Keratinocyte (primary cell): ENCODE results near the gene ARHGAP6. TPM values are rescaled to one million over a fixed set of nuclear protein-coding genes. Genes with fewer than 3 reads are reported as not detected.

ENCODE experiments used
- DNase-seq: peaks from one replicate; pipeline ENCODE4 v3.0.0-alpha.2; 2011; ENCODE audit warnings: low read depth, missing footprints, low spot score
- FAIRE-seq: peaks from 2 replicates; lab custom pipeline; 2011; peaks lifted over from hg19 to GRCh38; lab: Jason Lieb, UNC
- H2AFZ ChIP-seq: 2 replicates; pipeline ENCODE4 v1.6.0; 2012; ENCODE audit warnings: low read length, control low read depth, inconsistent platforms; ENCODE audit not compliant: control insufficient read depth
- H3K27ac ChIP-seq: 2 replicates; pipeline ENCODE4 v1.5.1; 2011; ENCODE audit warnings: low read length; ENCODE audit not compliant: control insufficient read depth, insufficient read depth
- H3K27me3 ChIP-seq: 3 replicates; pipeline ENCODE4 v1.6.0; 2011; ENCODE audit warnings: low read length; ENCODE audit not compliant: control insufficient read depth, insufficient read depth; ENCODE audit errors: extremely low read depth
- H3K36me3 ChIP-seq, 2 experiments: 2 replicates in 1 of 2; 3 replicates in 1 of 2; pipeline ENCODE4 v1.5.1; 2011; ENCODE audit warnings: low read length in 2 of 2, mild to moderate bottlenecking in 1 of 2; ENCODE audit not compliant: control insufficient read depth in 2 of 2, insufficient read depth in 2 of 2; ENCODE audit errors: extremely low read depth in 1 of 2
- H3K4me1 ChIP-seq: 3 replicates; pipeline ENCODE4 v1.5.1; 2011; ENCODE audit warnings: low read length; ENCODE audit not compliant: control insufficient read depth, insufficient read depth; ENCODE audit errors: extremely low read depth
- H3K4me2 ChIP-seq: 3 replicates; pipeline ENCODE4 v1.6.0; 2011; ENCODE audit warnings: low read depth, low read length; ENCODE audit not compliant: control insufficient read depth, insufficient read depth; ENCODE audit errors: extremely low read depth
- H3K4me3 ChIP-seq, 3 experiments: fragments of 200-600 bp in 1 of 3; sonication (generic) in 1 of 3; 2 replicates in 2 of 3; 3 replicates in 1 of 3; pipeline ENCODE4 v1.5.1; 2011 to 2016; ENCODE audit warnings: low read length in 3 of 3, mild to moderate bottlenecking in 3 of 3, control low read depth in 2 of 3, inconsistent platforms in 1 of 3, low read depth in 1 of 3, mixed read lengths in 1 of 3, mixed run types in 1 of 3, moderate library complexity in 1 of 3; ENCODE audit not compliant: control insufficient read depth in 2 of 3, insufficient read depth in 2 of 3; ENCODE audit errors: extremely low read depth in 1 of 3
- H3K79me2 ChIP-seq: 2 replicates; pipeline ENCODE4 v1.6.0; 2012; ENCODE audit warnings: low read length; ENCODE audit not compliant: control insufficient read depth, insufficient read depth
- H3K9ac ChIP-seq: 3 replicates; pipeline ENCODE4 v1.6.0; 2011; ENCODE audit warnings: low read length; ENCODE audit not compliant: control insufficient read depth, insufficient read depth; ENCODE audit errors: extremely low read depth
- H3K9me1 ChIP-seq: 3 replicates; pipeline ENCODE4 v1.6.0; 2011; ENCODE audit warnings: low read length; ENCODE audit not compliant: control insufficient read depth, insufficient read depth; ENCODE audit errors: extremely low read depth
- H3K9me3 ChIP-seq: 2 replicates; pipeline ENCODE4 v1.5.1; 2012; ENCODE audit warnings: low read depth, low read length; ENCODE audit not compliant: control insufficient read depth
- H4K20me1 ChIP-seq: 3 replicates; pipeline ENCODE4 v1.6.0; 2011; ENCODE audit warnings: low read length; ENCODE audit not compliant: control insufficient read depth, insufficient read depth; ENCODE audit errors: extremely low read depth
- EZH2 ChIP-seq: IDR thresholded peaks from one replicate; pipeline ENCODE4 v1.6.1; 2012; ENCODE audit warnings: inconsistent platforms, mild to moderate bottlenecking, low read length, moderate library complexity
- dilution Hi-C: fragments of 300-500 bp; cut with MboI; formaldehyde crosslinking; loops from one replicate; pipeline ENCODE4 v1.7.0; 2020; ENCODE audit warnings: low sequenced_read_pairs; ENCODE audit not compliant: extremely low pct_ligation_motif_present
- polyA plus RNA-seq, 5 experiments: library from polyadenylated mRNA; depleted of rRNA in 3 of 5; stranded (reverse) in 3 of 5; stranded (forward) in 1 of 5; unstranded in 1 of 5; fragments of >200 nt; gene quantifications; 1 replicate in 1 of 5; 2 replicates in 3 of 5; 3 replicates in 1 of 5; pipeline versions ENCODE4 v1.2.1 to v1.2.3, GENCODE V29; 2011 to 2012; ENCODE audit warnings: missing spikeins in 2 of 5, low read depth in 1 of 5, low replicate concordance in 1 of 5
- TF ChIP-seq, protein P1 (sequence below), 3 experiments: IDR thresholded peaks in 1 of 3; conservative IDR thresholded peaks in 1 of 3; optimal IDR thresholded peaks in 1 of 3; 2 replicates in 2 of 3; 3 replicates in 1 of 3; pipeline versions ENCODE3 to v1.5.1; 2011; ENCODE audit warnings: low read length in 3 of 3, mild to moderate bottlenecking in 3 of 3, moderate library complexity in 2 of 3, control low read depth in 1 of 3, inconsistent platforms in 1 of 3; ENCODE audit not compliant: insufficient read depth in 2 of 3; ENCODE audit errors: extremely low read depth in 1 of 3

Gene ARHGAP6
- polyA plus RNA-seq, 1 donor (not counting 4 experiments of a cell fraction or from before 2014, with no cell fraction given), result 0.01 TPM

DNA sequence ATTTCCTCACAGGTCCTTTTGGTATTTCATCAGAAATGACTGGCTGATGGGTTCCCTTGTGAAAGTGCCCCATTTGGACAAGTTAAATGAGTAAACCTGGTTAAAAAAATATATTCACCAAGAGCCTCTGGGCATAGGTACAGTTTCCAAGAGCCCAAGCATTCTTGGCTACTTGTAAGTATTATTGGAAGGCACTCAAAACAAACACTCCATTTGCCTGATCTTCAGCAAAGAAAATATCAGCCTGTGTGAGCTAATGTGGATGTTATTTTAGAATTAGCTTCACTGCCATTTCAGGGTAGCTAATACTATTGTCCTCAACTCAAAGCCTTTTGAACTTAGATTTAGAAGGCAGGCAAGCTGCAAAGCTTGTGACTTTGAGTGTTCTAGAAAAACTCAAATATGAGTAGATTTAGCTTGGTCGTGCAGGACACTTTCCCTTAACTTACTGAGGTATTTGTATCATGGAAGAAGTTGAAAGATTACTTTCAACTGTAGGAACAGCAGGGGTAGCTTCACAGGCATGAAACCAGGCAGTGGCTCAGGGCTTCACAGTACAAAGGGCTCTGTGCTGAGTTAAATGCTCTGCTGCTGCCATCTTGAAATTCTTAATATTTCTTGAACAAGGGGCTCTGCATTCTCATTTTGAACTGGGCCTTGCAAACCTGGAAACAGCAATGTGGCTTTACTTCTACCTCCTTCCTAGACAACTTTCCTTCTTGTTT lies 195.3 kb downstream of the ARHGAP6 start:
- no peak overlapping the region for H3K4me2 ChIP-seq

DNA sequence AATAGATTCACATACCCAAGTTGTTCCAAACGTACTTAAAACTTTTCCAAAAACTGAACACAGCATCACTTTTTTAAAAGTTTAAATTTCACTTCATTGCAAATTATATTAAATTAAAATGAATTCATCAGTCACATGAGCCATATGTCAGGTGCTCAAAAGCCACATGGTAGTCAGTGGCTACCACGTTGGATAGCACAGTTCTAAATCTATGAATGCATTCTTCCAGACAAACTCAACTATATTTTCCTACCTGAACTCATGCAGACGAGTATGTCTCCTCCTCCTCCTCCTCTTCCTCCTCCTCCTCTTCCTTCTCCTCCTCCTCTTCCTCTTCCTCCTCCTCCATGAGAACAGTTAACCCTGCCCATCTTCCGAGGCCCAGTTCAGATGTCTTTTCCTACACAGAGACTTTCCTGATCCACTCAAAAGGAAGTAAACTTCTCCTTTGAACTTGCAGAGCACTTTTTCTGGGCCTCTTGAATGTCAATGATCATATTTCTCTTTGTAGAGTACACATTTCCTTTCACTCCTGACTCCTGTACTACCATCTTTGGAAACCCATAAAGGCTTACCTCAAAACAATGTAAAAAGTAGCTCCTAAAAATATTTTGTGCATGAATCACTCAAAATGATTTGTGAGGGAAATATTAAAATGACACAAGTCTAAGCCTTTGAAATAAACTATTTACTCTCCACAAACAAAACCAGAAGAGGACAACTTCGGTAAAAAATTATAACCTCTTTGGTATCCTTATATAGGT lies 199.9 kb downstream of the ARHGAP6 start:
- no peak for TF ChIP-seq EZH2
- TF ChIP-seq, protein P1, sequence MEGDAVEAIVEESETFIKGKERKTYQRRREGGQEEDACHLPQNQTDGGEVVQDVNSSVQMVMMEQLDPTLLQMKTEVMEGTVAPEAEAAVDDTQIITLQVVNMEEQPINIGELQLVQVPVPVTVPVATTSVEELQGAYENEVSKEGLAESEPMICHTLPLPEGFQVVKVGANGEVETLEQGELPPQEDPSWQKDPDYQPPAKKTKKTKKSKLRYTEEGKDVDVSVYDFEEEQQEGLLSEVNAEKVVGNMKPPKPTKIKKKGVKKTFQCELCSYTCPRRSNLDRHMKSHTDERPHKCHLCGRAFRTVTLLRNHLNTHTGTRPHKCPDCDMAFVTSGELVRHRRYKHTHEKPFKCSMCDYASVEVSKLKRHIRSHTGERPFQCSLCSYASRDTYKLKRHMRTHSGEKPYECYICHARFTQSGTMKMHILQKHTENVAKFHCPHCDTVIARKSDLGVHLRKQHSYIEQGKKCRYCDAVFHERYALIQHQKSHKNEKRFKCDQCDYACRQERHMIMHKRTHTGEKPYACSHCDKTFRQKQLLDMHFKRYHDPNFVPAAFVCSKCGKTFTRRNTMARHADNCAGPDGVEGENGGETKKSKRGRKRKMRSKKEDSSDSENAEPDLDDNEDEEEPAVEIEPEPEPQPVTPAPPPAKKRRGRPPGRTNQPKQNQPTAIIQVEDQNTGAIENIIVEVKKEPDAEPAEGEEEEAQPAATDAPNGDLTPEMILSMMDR (optimal IDR thresholded peaks at IDR 0.05 in 1 of 3, IDR thresholded peaks at IDR 0.05 in 1 of 3, conservative IDR thresholded peaks at IDR 0.05 in 1 of 3; ENCODE audit: extremely low read depth in 1 of 3, insufficient read depth in 2 of 3, low read length in 3 of 3), result no peak
- Histone ChIP-seq H3K27ac (no peak overlapping the region), H3K4me1 (no peaks in the 10 kb centered on the region), H3K9me1 (no peaks in the 10 kb centered on the region), H4K20me1 (no peaks in the 10 kb centered on the region), H3K4me3 (no peak overlapping the region), H3K36me3 (no peaks in the 10 kb centered on the region), H3K9me3 (no peaks in the 10 kb centered on the region), H3K27me3 (no peaks in the 10 kb centered on the region), H3K79me2 (no peaks in the 10 kb centered on the region), H3K4me2 (no peak overlapping the region), H2AFZ (no peak overlapping the region), H3K9ac (no peak overlapping the region)
- no peak for DNase-seq
- dilution Hi-C loops, result no loop called here
- FAIRE-seq, result no peak

More for the DNA sequence above, 195.3 kb downstream of the ARHGAP6 start:
- no peak overlapping the region for H3K9ac ChIP-seq
- dilution Hi-C loops, result no loop called here
- no peaks in the 10 kb centered on the region for H3K4me1 ChIP-seq
- H3K9me3 ChIP-seq, result no peaks in the 10 kb centered on the region
- no peaks in the 10 kb centered on the region for H3K9me1 ChIP-seq
- no peak overlapping the region for H3K27ac ChIP-seq
- H2AFZ ChIP-seq, result no peak overlapping the region
- H3K4me3 ChIP-seq, result no peak overlapping the region
- no peaks in the 10 kb centered on the region for H3K27me3 ChIP-seq
- no peak for DNase-seq
- no peak for TF ChIP-seq EZH2
- TF ChIP-seq, protein P1 (optimal IDR thresholded peaks at IDR 0.05 in 1 of 3, IDR thresholded peaks at IDR 0.05 in 1 of 3, conservative IDR thresholded peaks at IDR 0.05 in 1 of 3; ENCODE audit: extremely low read depth in 1 of 3, insufficient read depth in 2 of 3, low read length in 3 of 3), result no peak
- H3K36me3 ChIP-seq, result no peaks in the 10 kb centered on the region
- no peak for FAIRE-seq
- no peaks in the 10 kb centered on the region for H3K79me2 ChIP-seq
- H4K20me1 ChIP-seq, result no peaks in the 10 kb centered on the region
